HG02588 (cell line): ENCODE results near the gene CCL28.
"Not testable (repeated sequence)": the region's sequence is repeated elsewhere in the genome, so short reads cannot be mapped to it uniquely, and the experiment has no call there.

ENCODE experiments used
- ATAC-seq: cut with Tn5 transposase; IDR thresholded peaks from one replicate; pipeline ENCODE4 v1.9.1; 2021; ENCODE audit warnings: mild to moderate bottlenecking, moderate library complexity; ENCODE audit not compliant: unreplicated experiment

CCL28 gene

DNA sequence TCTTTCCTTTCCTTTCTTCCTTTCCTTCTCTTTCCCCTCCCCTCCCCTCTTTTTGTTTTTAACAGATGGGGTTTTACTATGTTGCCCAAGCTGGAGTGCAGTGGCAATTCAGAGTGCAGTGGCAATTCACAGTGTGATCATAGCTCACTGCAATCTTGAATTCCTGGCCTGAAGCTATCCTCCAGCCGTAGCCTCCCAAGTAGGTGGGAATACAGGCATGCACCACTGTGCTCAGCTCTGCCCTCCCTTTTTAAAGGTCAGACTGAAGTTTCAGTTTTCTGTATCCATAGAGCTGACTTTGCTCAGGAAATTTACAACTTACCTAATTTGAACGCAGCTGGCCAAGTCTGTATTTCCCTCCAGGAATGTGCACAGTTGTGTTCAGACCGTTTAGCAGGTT lies 696 bp downstream of the CCL28 start:
- no peak for ATAC-seq

DNA sequence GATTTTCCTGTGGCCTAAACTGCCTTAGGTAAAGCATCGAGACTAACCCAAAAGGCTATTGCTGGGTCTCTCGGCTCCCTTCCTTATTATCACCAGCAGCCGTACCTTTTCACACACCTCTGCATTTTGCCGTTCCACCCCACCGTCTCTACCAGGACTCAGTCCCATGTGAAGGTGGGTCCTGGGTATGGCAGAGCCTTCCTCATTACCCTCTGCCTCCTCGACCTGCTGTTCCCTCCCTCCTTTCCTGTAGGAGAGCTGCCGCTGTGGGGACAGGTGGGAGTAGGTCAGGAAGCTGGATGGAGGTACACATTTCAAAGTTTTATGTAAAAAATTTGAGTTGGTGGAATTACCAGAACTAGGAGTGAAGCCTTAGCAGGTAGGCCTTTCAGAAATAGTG lies 1.8 kb downstream of the CCL28 start:
- no peak for ATAC-seq

GRCh38 chr5:43409809-43410271 lies 2.4 kb downstream of the CCL28 start:
- no peak for ATAC-seq

GRCh38 chr5:43402524-43403066 lies 9.6 kb downstream of the CCL28 start:
- not testable (repeated sequence) for ATAC-seq

DNA sequence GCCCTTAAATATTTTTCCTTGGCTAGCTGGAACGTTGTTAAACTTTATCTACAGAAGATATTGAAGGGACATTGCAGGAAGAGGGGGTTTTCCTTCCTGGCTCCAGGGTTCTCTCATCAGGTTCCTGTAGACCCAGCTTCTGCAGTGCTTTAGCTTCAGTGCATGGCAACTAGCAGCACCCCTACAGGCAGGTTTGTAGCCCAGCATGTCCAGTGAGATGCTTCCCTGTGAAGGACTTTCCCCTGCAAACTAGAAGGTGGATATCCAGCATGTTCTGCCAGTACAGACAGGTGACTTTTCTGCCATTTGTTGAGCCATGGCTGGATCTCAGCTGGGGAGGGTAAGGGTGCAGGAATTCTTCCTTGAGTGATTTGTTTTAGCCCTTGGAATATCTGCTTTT lies 10.4 kb downstream of the CCL28 start:
- ATAC-seq = no peak

- no peak for ATAC-seq
Measured at GRCh38 chr5:43400082-43400481, 12.1 kb downstream of the CCL28 start.

GRCh38 chr5:43396762-43397304 lies 15.4 kb downstream of the CCL28 start:
- ATAC-seq = peak; percentile 93

DNA sequence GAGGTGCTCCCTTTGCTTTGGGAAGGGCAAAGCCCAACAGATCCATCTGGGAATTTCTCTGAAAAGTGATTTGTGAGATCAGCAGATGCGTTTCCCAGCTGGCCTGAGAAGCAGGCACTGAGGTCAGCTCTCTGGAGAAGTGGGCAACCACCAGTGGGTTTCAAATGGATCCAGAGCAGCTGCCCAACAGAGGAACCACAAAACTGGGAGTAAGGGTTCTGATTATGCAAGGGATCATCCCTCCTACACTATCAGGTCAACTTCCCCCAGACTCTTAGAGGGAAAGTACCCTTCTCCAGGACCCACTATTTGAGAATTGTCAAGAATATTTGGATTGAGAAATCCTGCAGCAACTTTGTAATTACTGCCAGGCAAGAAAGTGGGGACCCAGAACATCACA lies 21.7 kb downstream of the CCL28 start:
- no peak for ATAC-seq

GRCh38 chr5:43389679-43390329 lies 22.4 kb downstream of the CCL28 start:
- peak; percentile 71 for ATAC-seq

GRCh38 chr5:43386960-43387362 lies 25.2 kb downstream of the CCL28 start:
- peak; percentile 46 for ATAC-seq

GRCh38 chr5:43376496-43377140 lies 35.6 kb downstream of the CCL28 start:
- no peak for ATAC-seq

GRCh38 chr5:43371821-43372220 lies 40.4 kb downstream of the CCL28 start:
- ATAC-seq = no peak

- ATAC-seq = no peak
Measured at GRCh38 chr5:43370352-43370751, 41.8 kb downstream of the CCL28 start.

GRCh38 chr5:43369651-43370050 lies 42.5 kb downstream of the CCL28 start:
- no peak for ATAC-seq

DNA sequence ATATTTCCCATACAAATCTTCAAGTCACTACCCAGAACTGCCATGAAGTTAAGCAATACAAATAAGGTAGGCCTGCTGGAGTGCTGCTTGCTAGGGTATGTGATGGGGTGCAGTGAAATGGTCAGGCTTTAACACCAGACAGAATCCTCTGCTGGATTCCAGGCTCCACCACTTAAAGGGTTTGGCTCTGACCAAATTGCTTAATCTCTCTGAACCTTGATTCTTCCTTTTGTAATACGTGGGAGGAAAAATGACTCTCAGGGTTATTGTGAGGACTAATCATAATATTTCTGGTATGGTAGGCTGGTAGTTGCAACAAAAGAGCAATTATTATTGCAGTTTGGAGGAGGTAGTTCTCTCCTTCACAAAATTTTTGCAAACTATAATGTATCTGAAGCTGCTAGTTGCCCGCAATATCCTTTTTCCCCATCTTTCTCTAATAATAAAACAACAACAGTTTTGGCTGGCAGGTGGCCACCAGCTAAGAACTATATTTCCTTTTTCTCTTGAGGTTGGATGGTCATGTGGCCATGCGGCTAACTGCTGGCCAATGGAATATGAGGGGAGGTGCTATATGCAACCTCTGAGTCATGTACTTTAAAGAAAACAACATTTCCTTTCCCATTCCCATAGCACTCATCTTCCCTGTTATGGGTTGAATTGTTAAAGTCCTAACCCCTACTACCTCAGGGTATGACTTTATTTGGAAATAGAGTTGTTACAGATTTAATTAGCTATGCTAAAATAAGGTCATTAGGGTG lies 44.1 kb downstream of the CCL28 start:
- ATAC-seq = no peak

DNA sequence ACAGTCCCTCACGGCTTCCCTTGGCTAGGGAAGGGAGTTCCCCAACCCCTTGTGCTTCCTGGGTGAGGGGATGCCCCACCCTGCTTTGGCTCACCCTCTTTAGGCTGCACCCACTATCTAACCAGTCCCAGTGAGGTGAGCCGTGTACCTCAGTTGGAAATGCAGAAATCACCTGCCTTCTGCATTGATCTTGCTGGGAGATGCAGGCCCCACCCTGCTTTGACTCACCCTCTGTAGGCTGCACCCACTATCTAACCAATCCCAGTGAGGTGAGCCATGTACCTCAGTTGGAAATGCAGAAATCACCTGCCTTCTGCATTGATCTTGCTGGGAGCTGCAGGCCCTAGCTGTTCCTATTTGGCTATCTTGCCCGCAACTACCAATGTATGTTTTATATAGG lies 44.7 kb downstream of the CCL28 start:
- no peak for ATAC-seq

GRCh38 chr5:43366680-43367246 lies 45.4 kb downstream of the CCL28 start:
- ATAC-seq = not testable (repeated sequence)

- not testable (repeated sequence) for ATAC-seq
Measured at GRCh38 chr5:43365155-43365554, 47.0 kb downstream of the CCL28 start.

- ATAC-seq = no peak
Measured at GRCh38 chr5:43363445-43364152, 48.6 kb downstream of the CCL28 start.

DNA sequence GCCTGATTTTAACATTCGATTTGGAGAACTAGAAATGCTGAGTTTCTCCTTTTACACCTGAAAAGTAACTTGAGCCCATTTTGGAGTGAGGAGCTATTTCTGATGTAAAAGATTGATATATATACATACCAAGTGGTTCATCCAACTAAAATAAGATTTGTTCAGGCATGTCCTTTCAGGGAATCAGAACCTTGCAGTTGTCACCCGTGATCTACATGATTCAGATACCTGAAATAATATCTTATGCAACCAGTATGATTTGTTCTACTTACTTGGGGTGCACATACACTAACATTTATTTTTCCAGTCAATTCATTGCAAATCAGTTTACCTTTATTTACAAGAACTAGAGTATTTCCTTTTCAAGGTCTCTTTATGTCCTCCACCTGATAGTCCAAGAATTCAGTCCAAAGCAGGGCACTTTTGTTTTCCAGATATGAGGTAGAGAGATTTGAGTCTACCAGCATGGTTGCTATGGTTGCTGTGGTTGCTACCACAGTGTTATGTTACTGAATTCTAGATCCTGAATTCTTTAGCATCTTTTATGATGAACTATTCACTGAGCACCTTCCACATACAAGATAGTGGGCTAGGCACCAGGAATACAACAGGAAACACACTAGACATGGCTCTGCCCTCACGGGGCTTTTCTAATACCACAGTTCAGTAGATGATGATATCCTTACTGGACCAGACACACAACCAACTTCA lies 49.3 kb downstream of the CCL28 start:
- ATAC-seq = no peak
